ENCODE data around the gene BUD13. TPM values are rescaled to one million over a fixed set of nuclear protein-coding genes. Genes with fewer than 3 reads are reported as not detected.

BUD13 gene
- total RNA-seq, 1 experiment from 2014 or later, result 39.4 TPM

- no peak for TF ChIP-seq EZH2 (IDR thresholded peaks at IDR 0.05; ENCODE audit: borderline replicate concordance, low read depth, low read length, poor library complexity, severe bottlenecking)
- TF ChIP-seq, protein P1, sequence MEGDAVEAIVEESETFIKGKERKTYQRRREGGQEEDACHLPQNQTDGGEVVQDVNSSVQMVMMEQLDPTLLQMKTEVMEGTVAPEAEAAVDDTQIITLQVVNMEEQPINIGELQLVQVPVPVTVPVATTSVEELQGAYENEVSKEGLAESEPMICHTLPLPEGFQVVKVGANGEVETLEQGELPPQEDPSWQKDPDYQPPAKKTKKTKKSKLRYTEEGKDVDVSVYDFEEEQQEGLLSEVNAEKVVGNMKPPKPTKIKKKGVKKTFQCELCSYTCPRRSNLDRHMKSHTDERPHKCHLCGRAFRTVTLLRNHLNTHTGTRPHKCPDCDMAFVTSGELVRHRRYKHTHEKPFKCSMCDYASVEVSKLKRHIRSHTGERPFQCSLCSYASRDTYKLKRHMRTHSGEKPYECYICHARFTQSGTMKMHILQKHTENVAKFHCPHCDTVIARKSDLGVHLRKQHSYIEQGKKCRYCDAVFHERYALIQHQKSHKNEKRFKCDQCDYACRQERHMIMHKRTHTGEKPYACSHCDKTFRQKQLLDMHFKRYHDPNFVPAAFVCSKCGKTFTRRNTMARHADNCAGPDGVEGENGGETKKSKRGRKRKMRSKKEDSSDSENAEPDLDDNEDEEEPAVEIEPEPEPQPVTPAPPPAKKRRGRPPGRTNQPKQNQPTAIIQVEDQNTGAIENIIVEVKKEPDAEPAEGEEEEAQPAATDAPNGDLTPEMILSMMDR (conservative IDR thresholded peaks at IDR 0.05; ENCODE audit: low read depth, low read length), result no peak
- H3K27me3 ChIP-seq (replicated peaks; ENCODE audit: insufficient read depth, low read depth, low read length, poor library complexity), result no peaks in the 10 kb centered on the region
- no peak for DNase-seq (ENCODE audit: low spot score)
- no TSS peak for BruUV-seq (replicated peaks)
- POLR2A ChIA-PET (ENCODE audit: low non-redundant PET), result no interaction called here
- no peak overlapping the region for H3K27ac ChIP-seq (ENCODE audit: low read depth, low read length, poor library complexity, severe bottlenecking)
- no peaks in the 10 kb centered on the region for H3K9me3 ChIP-seq (ENCODE audit: low read depth, low read length, poor library complexity, severe bottlenecking)
- no peaks in the 10 kb centered on the region for H3K4me1 ChIP-seq (ENCODE audit: insufficient read depth, low read length, poor library complexity, severe bottlenecking)
- CTCF ChIA-PET, result no interaction called here
- H3K36me3 ChIP-seq (ENCODE audit: insufficient read depth, low read length, poor library complexity, severe bottlenecking), result no peaks in the 10 kb centered on the region
- no peak overlapping the region for H3K4me3 ChIP-seq (ENCODE audit: low read depth, low read length, poor library complexity, severe bottlenecking)
- intact Hi-C loops (cut with micrococcal nuclease; ENCODE audit: unreplicated experiment), result no loop called here
Observed at GRCh38 chr11:116720895-116721294, 51.9 kb downstream of the BUD13 start.

GRCh38 chr11:116718955-116719501 is 53.8 kb downstream of the BUD13 start:
- intact Hi-C loops (cut with micrococcal nuclease; ENCODE audit: unreplicated experiment), result no loop called here
- Histone ChIP-seq H3K36me3 (ENCODE audit: insufficient read depth, low read length, poor library complexity, severe bottlenecking) (no peaks in the 10 kb centered on the region), H3K9me3 (ENCODE audit: low read depth, low read length, poor library complexity, severe bottlenecking) (no peaks in the 10 kb centered on the region), H3K27ac (ENCODE audit: low read depth, low read length, poor library complexity, severe bottlenecking) (no peak overlapping the region), H3K4me1 (ENCODE audit: insufficient read depth, low read length, poor library complexity, severe bottlenecking) (no peaks in the 10 kb centered on the region), H3K27me3 (replicated peaks; ENCODE audit: insufficient read depth, low read depth, low read length, poor library complexity) (no peaks in the 10 kb centered on the region), H3K4me3 (ENCODE audit: low read depth, low read length, poor library complexity, severe bottlenecking) (no peak overlapping the region)
- DNase-seq (ENCODE audit: low spot score), result no peak
- CTCF ChIA-PET, result interaction anchor here (0.6 kb wide), 1 partner anchor 508 kb away, joined by 3 read pairs; no protein-coding TSS in a partner anchor
- TF ChIP-seq, protein P1 (conservative IDR thresholded peaks at IDR 0.05; ENCODE audit: low read depth, low read length), result no peak
- no peak for TF ChIP-seq EZH2 (IDR thresholded peaks at IDR 0.05; ENCODE audit: borderline replicate concordance, low read depth, low read length, poor library complexity, severe bottlenecking)
- BruUV-seq (replicated peaks), result no TSS peak
- POLR2A ChIA-PET (ENCODE audit: low non-redundant PET), result no interaction called here

- H3K36me3 ChIP-seq (ENCODE audit: insufficient read depth, low read length, poor library complexity, severe bottlenecking), result no peaks in the 10 kb centered on the region
- CTCF ChIA-PET, result interaction anchor here (0.6 kb wide), 1 partner anchor 1547 kb away, joined by 8 read pairs; no protein-coding TSS in a partner anchor
- no peak overlapping the region for H3K4me3 ChIP-seq (ENCODE audit: low read depth, low read length, poor library complexity, severe bottlenecking)
- DNase-seq (ENCODE audit: low spot score), result no peak
- no TSS peak for BruUV-seq (replicated peaks)
- TF ChIP-seq EZH2 (IDR thresholded peaks at IDR 0.05; ENCODE audit: borderline replicate concordance, low read depth, low read length, poor library complexity, severe bottlenecking), result no peak
- TF ChIP-seq, protein P1 (conservative IDR thresholded peaks at IDR 0.05; ENCODE audit: low read depth, low read length), result no peak
- H3K27ac ChIP-seq (ENCODE audit: low read depth, low read length, poor library complexity, severe bottlenecking), result no peak overlapping the region
- POLR2A ChIA-PET (ENCODE audit: low non-redundant PET), result no interaction called here
- H3K4me1 ChIP-seq (ENCODE audit: insufficient read depth, low read length, poor library complexity, severe bottlenecking), result no peaks in the 10 kb centered on the region
- intact Hi-C loops (cut with micrococcal nuclease; ENCODE audit: unreplicated experiment), result no loop called here
- no peaks in the 10 kb centered on the region for H3K9me3 ChIP-seq (ENCODE audit: low read depth, low read length, poor library complexity, severe bottlenecking)
- H3K27me3 ChIP-seq (replicated peaks; ENCODE audit: insufficient read depth, low read depth, low read length, poor library complexity), result no peaks in the 10 kb centered on the region
Observed at GRCh38 chr11:116716621-116717020, 56.2 kb downstream of the BUD13 start.
